Kidney (tissue), 14 donors: Measurements from ENCODE around the gene THSD4. TPM values are rescaled to one million over a fixed set of nuclear protein-coding genes. Genes with fewer than 3 reads are reported as not detected.
A peak's percentile ranks its signal among the peaks of the same experiment; 100 is the strongest.

ENCODE experiments used
- DNase-seq, 5 donors: peaks; one replicate each; pipeline ENCODE4 v3.0.0-alpha.2; 2013 to 2020
- FAIRE-seq: peaks from 2 replicates; lab custom pipeline; 2012; peaks lifted over from hg19 to GRCh38; lab: Jason Lieb, UNC
- H3K27ac ChIP-seq, 2 donors: one replicate each; pipeline ENCODE4 v1.7.0; 2013; ENCODE audit warnings: low read depth in 2 of 2, low read length in 2 of 2, inconsistent platforms in 1 of 2
- H3K27me3 ChIP-seq: one replicate; pipeline ENCODE4 v1.7.1; 2013; ENCODE audit warnings: low read length, inconsistent platforms; ENCODE audit not compliant: control insufficient read depth, insufficient read depth
- H3K36me3 ChIP-seq, 3 donors: one replicate each; pipeline versions ENCODE4 v1.7.0 to v1.7.1; 2013; ENCODE audit warnings: low read length in 3 of 3, control low read depth in 1 of 3, inconsistent platforms in 1 of 3; ENCODE audit not compliant: insufficient read depth in 3 of 3, control insufficient read depth in 2 of 3
- H3K4me1 ChIP-seq, 3 donors: one replicate each; pipeline versions ENCODE4 v1.7.0 to v1.7.1; 2013; ENCODE audit warnings: low read length in 3 of 3, inconsistent platforms in 1 of 3, low read depth in 1 of 3; ENCODE audit not compliant: control insufficient read depth in 2 of 3, insufficient read depth in 2 of 3
- H3K4me3 ChIP-seq, 3 donors: one replicate each; pipeline versions ENCODE4 v1.7.0 to v1.8.1; 2013; ENCODE audit warnings: low read length in 3 of 3, control low read depth in 1 of 3, inconsistent platforms in 1 of 3
- H3K9ac ChIP-seq, 3 donors: one replicate each; pipeline versions ENCODE4 v1.7.0 to v1.7.1; 2013; ENCODE audit warnings: low read length in 3 of 3, control low read depth in 1 of 3, inconsistent platforms in 1 of 3
- H3K9me3 ChIP-seq, 3 donors: one replicate each; pipeline versions ENCODE4 v1.7.0 to v1.7.1; 2013; ENCODE audit warnings: low read length in 3 of 3, control low read depth in 1 of 3, inconsistent platforms in 1 of 3; ENCODE audit not compliant: control insufficient read depth in 2 of 3, insufficient read depth in 1 of 3
- intact Hi-C: fragments of 100-400 bp; cut with DNase I; formaldehyde crosslinking; loops from one replicate; pipeline ENCODE4 v1.11.1; 2022
- polyA plus RNA-seq: library from polyadenylated mRNA; stranded (reverse); fragments of 350-450 nt; fragmentation: Illumina TruSeq; extraction: RNeasy Lipid Tissue Mini Kit (QIAGEN cat#74804); gene quantifications from one replicate; pipeline ENCODE4 v1.2.3, GENCODE V29; 2014; ENCODE audit warnings: low read depth, low replicate concordance; ENCODE audit not compliant: insufficient read depth
- total RNA-seq: library from RNA; stranded (reverse); fragmentation: NEBNext Ultra II Directional; extraction: Animal tissue kit (Norgen Biotek cat#: 25700); gene quantifications from one replicate; pipeline ENCODE4 v1.2.1, GENCODE V29; 2021
- TF ChIP-seq, protein P1 (sequence below): IDR thresholded peaks from 3 replicates; pipeline ENCODE4 v1.5.1; 2012; ENCODE audit warnings: mild to moderate bottlenecking, moderate library complexity, borderline replicate concordance; ENCODE audit not compliant: insufficient read depth; ENCODE audit errors: extremely low read depth
- donor health status: control.
- donor health status: control.
- donor health status: control.
- donor health status: control.
- donor health status: control.
- donor health status: DM: yes; HTN: yes; CAD: no.
- donor health status: Normal renal cell carcinoma (clear cell type).

THSD4 gene
- total and polyA plus RNA-seq, 2 donors from 2014 or later = 9.4 to 36.3 TPM

GRCh38 chr15:71096676-71097075 is 18.6 kb upstream of the THSD4 start:
- Histone ChIP-seq H3K27me3 (no peaks in the 10 kb centered on the region), H3K4me3 (no peak overlapping the region), H3K27ac (no peak overlapping the region), H3K4me1 (peaks cover 0 to 2% (median 0%) of the 10 kb centered on the region in 3 donors), H3K36me3 (no peaks in the 10 kb centered on the region), H3K9ac (no peak overlapping the region), H3K9me3 (no peaks in the 10 kb centered on the region)
- DNase-seq = no peak
- FAIRE-seq = no peak
- intact Hi-C loops = no loop called here
- TF ChIP-seq, protein P1, sequence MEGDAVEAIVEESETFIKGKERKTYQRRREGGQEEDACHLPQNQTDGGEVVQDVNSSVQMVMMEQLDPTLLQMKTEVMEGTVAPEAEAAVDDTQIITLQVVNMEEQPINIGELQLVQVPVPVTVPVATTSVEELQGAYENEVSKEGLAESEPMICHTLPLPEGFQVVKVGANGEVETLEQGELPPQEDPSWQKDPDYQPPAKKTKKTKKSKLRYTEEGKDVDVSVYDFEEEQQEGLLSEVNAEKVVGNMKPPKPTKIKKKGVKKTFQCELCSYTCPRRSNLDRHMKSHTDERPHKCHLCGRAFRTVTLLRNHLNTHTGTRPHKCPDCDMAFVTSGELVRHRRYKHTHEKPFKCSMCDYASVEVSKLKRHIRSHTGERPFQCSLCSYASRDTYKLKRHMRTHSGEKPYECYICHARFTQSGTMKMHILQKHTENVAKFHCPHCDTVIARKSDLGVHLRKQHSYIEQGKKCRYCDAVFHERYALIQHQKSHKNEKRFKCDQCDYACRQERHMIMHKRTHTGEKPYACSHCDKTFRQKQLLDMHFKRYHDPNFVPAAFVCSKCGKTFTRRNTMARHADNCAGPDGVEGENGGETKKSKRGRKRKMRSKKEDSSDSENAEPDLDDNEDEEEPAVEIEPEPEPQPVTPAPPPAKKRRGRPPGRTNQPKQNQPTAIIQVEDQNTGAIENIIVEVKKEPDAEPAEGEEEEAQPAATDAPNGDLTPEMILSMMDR = no peak

GRCh38 chr15:71097890-71098289 is 17.4 kb upstream of the THSD4 start:
- Histone ChIP-seq H3K27me3 (no peaks in the 10 kb centered on the region), H3K27ac (no peak overlapping the region), H3K9me3 (no peaks in the 10 kb centered on the region), H3K36me3 (no peaks in the 10 kb centered on the region), H3K9ac (no peak overlapping the region), H3K4me1 (peaks cover 0 to 2% (median 0%) of the 10 kb centered on the region in 3 donors), H3K4me3 (no peak overlapping the region)
- intact Hi-C loops = no loop called here
- no peak for FAIRE-seq
- no peak for DNase-seq
- TF ChIP-seq, protein P1 = no peak

GRCh38 chr15:71098920-71099319 is 16.4 kb upstream of the THSD4 start:
- no peak overlapping the region for H3K9ac ChIP-seq
- no peak overlapping the region for H3K4me3 ChIP-seq
- TF ChIP-seq, protein P1 = no peak
- H3K27me3 ChIP-seq = no peaks in the 10 kb centered on the region
- FAIRE-seq = no peak
- H3K9me3 ChIP-seq = no peaks in the 10 kb centered on the region
- H3K27ac ChIP-seq = no peak overlapping the region
- DNase-seq = no peak
- intact Hi-C loops = no loop called here
- no peaks in the 10 kb centered on the region for H3K36me3 ChIP-seq
- H3K4me1 ChIP-seq = no peaks in the 10 kb centered on the region

DNA sequence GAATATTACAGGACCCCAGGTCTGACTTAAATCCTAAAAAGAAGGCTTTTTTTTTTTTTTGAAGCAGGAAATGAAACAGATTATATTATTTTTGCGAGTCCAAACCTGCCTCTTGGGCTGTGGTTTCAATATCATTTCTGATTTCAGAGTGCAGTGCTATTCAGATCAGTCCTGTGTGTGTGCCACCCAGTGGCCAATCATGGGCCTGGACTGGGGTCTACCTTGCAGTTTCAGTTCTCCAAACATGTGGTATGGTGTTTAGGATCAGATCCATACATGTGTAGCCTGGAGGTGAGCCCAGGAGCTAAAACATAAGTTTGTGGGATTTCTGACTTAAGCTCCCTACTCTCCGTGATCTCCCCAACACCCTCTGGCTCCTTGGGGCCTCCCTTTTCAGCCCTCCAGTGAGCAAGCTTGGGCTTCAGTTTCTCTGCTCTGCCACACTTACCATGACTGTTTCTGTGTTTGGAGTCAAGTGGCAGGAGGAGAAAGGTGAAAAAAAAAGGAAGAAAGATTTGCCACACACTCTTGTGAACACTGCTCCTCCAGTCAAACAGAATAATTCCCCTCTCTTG is 12.1 kb upstream of the THSD4 start:
- H3K27ac ChIP-seq = no peak overlapping the region
- no peaks in the 10 kb centered on the region for H3K4me1 ChIP-seq
- H3K9me3 ChIP-seq = no peaks in the 10 kb centered on the region
- intact Hi-C loops = no loop called here
- H3K36me3 ChIP-seq = no peaks in the 10 kb centered on the region
- no peaks in the 10 kb centered on the region for H3K27me3 ChIP-seq
- H3K4me3 ChIP-seq = no peak overlapping the region
- FAIRE-seq (no peak), DNase-seq (peak in 1 of 5 donors; percentile 16)
- TF ChIP-seq, protein P1 = peak; percentile 30
- H3K9ac ChIP-seq = no peak overlapping the region
